Upper lobe of left lung (tissue), 6 donors: ENCODE data around the gene SLC8A3. TPM values are rescaled to one million over a fixed set of nuclear protein-coding genes. Genes with fewer than 3 reads are reported as not detected.

Experiments used
- ATAC-seq, 2 donors: fragments of 200-7000 bp; cut with Tn5 transposase; one replicate each; pipeline ENCODE4 v1.9.1; 2022; ENCODE audit warnings: mild to moderate bottlenecking in 2 of 2, moderate library complexity in 2 of 2; ENCODE audit not compliant: low FRiP score in 2 of 2
- DNase-seq, 2 donors: peaks; one replicate each; pipeline ENCODE4 v3.0.0-alpha.2; 2019 to 2020
- H3K27ac ChIP-seq, 4 donors: fragments of 200-600 bp; sonication (generic); one replicate each; pipeline ENCODE4 v1.5.1; 2016 to 2019
- H3K27me3 ChIP-seq, 4 donors: fragments of 200-600 bp; sonication (generic); one replicate each; pipeline ENCODE4 v1.5.1; 2017 to 2019
- H3K36me3 ChIP-seq, 4 donors: fragments of 200-600 bp; sonication (generic); one replicate each; pipeline ENCODE4 v1.5.1; 2016 to 2019
- H3K4me1 ChIP-seq, 4 donors: fragments of 200-600 bp; sonication (generic); one replicate each; pipeline ENCODE4 v1.5.1; 2018 to 2019
- H3K4me3 ChIP-seq, 4 donors: fragments of 200-600 bp; sonication (generic); one replicate each; pipeline ENCODE4 v1.5.1; 2017 to 2019; ENCODE audit warnings: mild to moderate bottlenecking in 2 of 4, moderate library complexity in 1 of 4
- H3K9me3 ChIP-seq, 4 donors: fragments of 200-600 bp; sonication (generic); one replicate each; pipeline ENCODE4 v1.5.1; 2018 to 2019
- CTCF ChIP-seq, 6 experiments: fragments of 450-650 bp in 4 of 6; fragments of 200-600 bp in 2 of 6; sonication (generic) in 2 of 6; IDR thresholded peaks; one replicate each; pipeline ENCODE4 v1.5.1; 2016 to 2019; ENCODE audit warnings: antibody characterized with exemption in 6 of 6
- EP300 ChIP-seq, 4 donors: sonication (generic); formaldehyde crosslinking; IDR thresholded peaks; one replicate each; pipeline ENCODE4 v1.5.1; 2017; ENCODE audit warnings: antibody characterized with exemption in 4 of 4, control low read depth in 2 of 4
- POLR2A ChIP-seq, 4 donors: fragments of 450-650 bp; IDR thresholded peaks; one replicate each; pipeline ENCODE4 v1.5.1; 2016 to 2017; ENCODE audit warnings: antibody characterized with exemption in 4 of 4, mild to moderate bottlenecking in 2 of 4
- POLR2AphosphoS5 ChIP-seq, 2 donors: sonication (generic); formaldehyde crosslinking; IDR thresholded peaks; one replicate each; pipeline ENCODE4 v1.5.1; 2017; ENCODE audit warnings: antibody characterized with exemption in 2 of 2
- WGBS, 2 donors: methylation state at CpG; one replicate each; pipeline ENCODE4 v1.1.5; 2017 to 2018; 5-methylcytosine and 5-hydroxymethylcytosine counted together
- total RNA-seq, 6 donors: library from RNA; depleted of rRNA in 4 of 6; stranded (reverse); fragments of >200 nt in 4 of 6; gene quantifications; one replicate each; pipeline versions ENCODE4 v1.1.0 to v1.2.1, GENCODE V29; 2016 to 2021
- donor health status: DM: no; HTN: no; CAD: no; lungs with moderate emphysema.
- donor health status: DM: no; HTN: yes; CAD: no; lungs with severe emphysema.

The SLC8A3 gene
- total RNA-seq, 6 donors from 2014 or later: 0.49 to 1.4 (median 1.0) TPM

- H3K9me3 ChIP-seq: no peaks in the 10 kb centered on the region
- no peaks in the 10 kb centered on the region for H3K27me3 ChIP-seq
- no peak overlapping the region for H3K4me3 ChIP-seq
- TF ChIP-seq POLR2A (IDR thresholded peaks at IDR 0.05): no peak
- no peak for TF ChIP-seq POLR2AphosphoS5 (IDR thresholded peaks at IDR 0.05)
- TF ChIP-seq CTCF (IDR thresholded peaks at IDR 0.05): no peak
- TF ChIP-seq EP300 (IDR thresholded peaks at IDR 0.05): no peak
- DNase-seq (no peak), ATAC-seq (no peak)
- no peak overlapping the region for H3K27ac ChIP-seq
- peaks cover 5 to 12% (median 7%) of the 10 kb centered on the region in 4 donors for H3K4me1 ChIP-seq
- no peaks in the 10 kb centered on the region for H3K36me3 ChIP-seq
Measured at GRCh38 chr14:70019695-70020094, 169.1 kb downstream of the SLC8A3 start.

- DNase-seq: peak in 1 of 2 donors; percentile 65
- H3K27ac ChIP-seq: peak overlapping the region in 2 of 4 donors; percentile 9 to 59
- TF ChIP-seq CTCF (IDR thresholded peaks at IDR 0.05) (no peak), POLR2A (IDR thresholded peaks at IDR 0.05) (no peak), POLR2AphosphoS5 (IDR thresholded peaks at IDR 0.05) (no peak)
Measured at GRCh38 chr14:70018713-70019211, 170.0 kb downstream of the SLC8A3 start.

GRCh38 chr14:70018230-70018629 is 170.5 kb downstream of the SLC8A3 start:
- Histone ChIP-seq H3K4me1 (peaks cover 5 to 12% (median 7%) of the 10 kb centered on the region in 4 donors), H3K36me3 (no peaks in the 10 kb centered on the region), H3K27ac (peak overlapping the region in 2 of 4 donors; percentile 9 to 59), H3K9me3 (no peaks in the 10 kb centered on the region), H3K4me3 (no peak overlapping the region), H3K27me3 (no peaks in the 10 kb centered on the region)
- 84 to 90% methylated on average over 2 of the region's 2 CpGs for WGBS, 2 donors
- TF ChIP-seq POLR2A (IDR thresholded peaks at IDR 0.05): no peak
- ATAC-seq (no peak), DNase-seq (no peak)

More at GRCh38 chr14:70018713-70019211, 170.0 kb downstream of the SLC8A3 start:
- Histone ChIP-seq H3K36me3 (no peaks in the 10 kb centered on the region), H3K9me3 (no peaks in the 10 kb centered on the region), H3K4me3 (peak overlapping the region; percentile 9 to 41 (median 24)), H3K4me1 (peaks cover 5 to 12% (median 7%) of the 10 kb centered on the region in 4 donors), H3K27me3 (no peaks in the 10 kb centered on the region)
- WGBS, 2 donors: 44% methylated on average over 9 of the region's 9 CpGs
- ATAC-seq: peak in 1 of 2 donors; percentile 76

- DNase-seq: no peak
- Histone ChIP-seq H3K9me3 (no peaks in the 10 kb centered on the region), H3K27me3 (no peaks in the 10 kb centered on the region), H3K27ac (no peak overlapping the region), H3K4me1 (peaks cover 5 to 12% (median 7%) of the 10 kb centered on the region in 4 donors), H3K4me3 (no peak overlapping the region), H3K36me3 (no peaks in the 10 kb centered on the region)
- 74 to 86% methylated on average over 7 of the region's 7 CpGs for WGBS, 2 donors
- no peak for ATAC-seq
- no peak for TF ChIP-seq POLR2AphosphoS5 (IDR thresholded peaks at IDR 0.05)
- no peak for TF ChIP-seq POLR2A (IDR thresholded peaks at IDR 0.05)
- TF ChIP-seq CTCF (IDR thresholded peaks at IDR 0.05): no peak
- no peak for TF ChIP-seq EP300 (IDR thresholded peaks at IDR 0.05)
Measured at GRCh38 chr14:70014406-70015095, 174.2 kb downstream of the SLC8A3 start.

GRCh38 chr14:70013271-70013873 is 175.4 kb downstream of the SLC8A3 start:
- no peak overlapping the region for H3K4me3 ChIP-seq
- H3K4me1 ChIP-seq: peaks cover under 1 to 2% (median under 1%) of the 10 kb centered on the region in 4 donors
- DNase-seq (no peak), ATAC-seq (no peak)
- no peaks in the 10 kb centered on the region for H3K9me3 ChIP-seq
- H3K27me3 ChIP-seq: no peaks in the 10 kb centered on the region
- H3K27ac ChIP-seq: no peak overlapping the region
- no peaks in the 10 kb centered on the region for H3K36me3 ChIP-seq
- 64 to 65% methylated on average over 2 of the region's 2 CpGs for WGBS, 2 donors
- TF ChIP-seq POLR2AphosphoS5 (IDR thresholded peaks at IDR 0.05) (no peak), CTCF (IDR thresholded peaks at IDR 0.05) (peak in 5 of 6 experiments; percentile 23 to 48 (median 32))
